Measurements from ENCODE around the gene SNAPC5. TPM values are rescaled to one million over a fixed set of nuclear protein-coding genes. Genes with fewer than 3 reads are reported as not detected.
"Not testable (repeated sequence)": the region's sequence is repeated elsewhere in the genome, so short reads cannot be mapped to it uniquely, and the experiment has no call there.

Gene SNAPC5
- total RNA-seq, 2 donors from 2014 or later: 30.3 to 38.1 TPM

DNA sequence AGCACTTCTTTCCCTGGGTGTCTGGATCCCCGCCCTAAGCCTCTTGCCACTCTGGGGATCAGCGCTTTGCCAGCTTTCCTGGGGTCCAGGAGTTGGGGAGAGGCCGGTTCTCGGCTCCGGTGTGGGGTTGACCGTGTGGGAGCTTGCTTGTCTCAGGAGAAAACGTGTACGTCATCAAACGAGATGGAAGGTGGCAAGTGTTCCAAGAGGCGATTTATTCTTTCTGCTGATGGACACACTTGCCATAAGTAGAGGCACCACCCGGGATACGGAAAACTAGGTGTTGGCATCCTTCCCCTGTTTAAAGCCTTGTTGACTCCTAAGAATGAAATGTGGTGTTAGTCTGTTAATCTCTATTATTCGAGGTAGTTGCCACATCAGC is 7.9 kb upstream of the SNAPC5 start:
- peaks cover 14% of the 10 kb centered on the region for H3K36me3 ChIP-seq
- DNase-seq (ENCODE audit: low spot score) (no peak), ATAC-seq (ENCODE audit: insufficient number of reproducible peaks, low FRiP score, low read depth) (no peak)
- H3K27ac ChIP-seq: peak overlapping the region; percentile 92 to 97
- no peaks in the 10 kb centered on the region for H3K27me3 ChIP-seq (replicated peaks; ENCODE audit: insufficient read depth)
- H3K4me1 ChIP-seq (ENCODE audit: control insufficient read depth in 1 of 2, low read depth in 2 of 2): peaks cover 13 to 27% of the 10 kb centered on the region in 2 donors
- TF ChIP-seq CTCF (IDR thresholded peaks at IDR 0.05): no peak
- no peaks in the 10 kb centered on the region for H3K9me3 ChIP-seq
- H3K4me3 ChIP-seq: peak overlapping the region; percentile 95

DNA sequence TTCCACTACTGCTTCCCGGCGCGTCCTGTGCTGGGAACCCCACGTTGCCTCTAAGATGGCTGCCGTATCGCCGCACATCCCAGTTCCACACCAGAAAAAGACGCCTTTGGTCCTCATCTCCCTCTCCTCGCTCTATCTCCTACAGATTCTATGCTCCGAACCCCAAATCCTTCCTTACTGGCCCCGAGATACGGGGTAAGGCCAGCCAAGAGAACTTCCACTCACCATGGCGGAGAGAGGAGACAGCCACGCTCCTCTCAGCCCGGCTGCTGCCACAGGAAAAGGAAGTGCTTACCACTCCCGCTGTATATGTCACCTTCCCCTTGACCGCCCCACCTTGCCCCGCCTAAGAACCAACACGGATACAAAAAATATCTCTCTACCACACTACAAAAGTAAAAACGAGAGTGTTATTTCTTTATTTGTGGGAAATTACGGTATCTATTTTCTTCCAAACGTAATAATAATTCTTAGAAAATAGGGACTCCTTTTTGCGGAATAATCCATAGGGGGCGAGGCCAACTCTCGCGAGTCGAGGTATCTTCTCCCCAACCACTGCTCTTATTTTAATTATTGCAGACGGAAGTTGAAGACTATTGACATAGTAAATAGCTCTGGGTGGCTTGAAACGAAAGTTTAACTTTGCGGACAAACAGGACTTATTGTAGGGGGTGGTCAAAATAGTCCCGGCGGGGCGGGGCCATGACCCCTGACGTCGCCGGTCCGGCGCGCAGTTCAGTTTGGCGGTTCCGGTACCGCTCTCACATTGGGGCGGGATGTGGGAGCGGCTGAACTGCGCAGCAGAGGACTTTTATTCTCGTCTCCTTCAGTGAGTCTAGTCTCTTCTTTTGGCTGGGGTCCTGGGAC is 7.2 kb upstream of the SNAPC5 start, which contains the start of the genes RPL4 and ZWILCH:
RPL4 (minus strand) TSS at position 293 of the 867 bp plus-strand sequence; CDS start at position 228, 65 bp downstream.
ZWILCH (plus strand) TSS at position 764 of the 867 bp plus-strand sequence; CDS start at position 777, 13 bp downstream.
- peak within 1 kb of the TSS; percentile 95 for H3K4me3 ChIP-seq
- peak; percentile 79 for ATAC-seq (ENCODE audit: insufficient number of reproducible peaks, low FRiP score, low read depth)
- no peaks in the 10 kb centered on the region for H3K27me3 ChIP-seq (replicated peaks; ENCODE audit: insufficient read depth)
- TF ChIP-seq CTCF (IDR thresholded peaks at IDR 0.05): no peak
- DNase-seq (ENCODE audit: low spot score): peak; percentile 47
- no peaks in the 10 kb centered on the region for H3K9me3 ChIP-seq
- peak within 1 kb of the TSS; percentile 92 to 97 for H3K27ac ChIP-seq
- peaks cover 21% of the 10 kb centered on the region for H3K36me3 ChIP-seq
- H3K4me1 ChIP-seq (ENCODE audit: control insufficient read depth in 1 of 2, low read depth in 2 of 2): peaks cover 13 to 27% of the 10 kb centered on the region in 2 donors

DNA sequence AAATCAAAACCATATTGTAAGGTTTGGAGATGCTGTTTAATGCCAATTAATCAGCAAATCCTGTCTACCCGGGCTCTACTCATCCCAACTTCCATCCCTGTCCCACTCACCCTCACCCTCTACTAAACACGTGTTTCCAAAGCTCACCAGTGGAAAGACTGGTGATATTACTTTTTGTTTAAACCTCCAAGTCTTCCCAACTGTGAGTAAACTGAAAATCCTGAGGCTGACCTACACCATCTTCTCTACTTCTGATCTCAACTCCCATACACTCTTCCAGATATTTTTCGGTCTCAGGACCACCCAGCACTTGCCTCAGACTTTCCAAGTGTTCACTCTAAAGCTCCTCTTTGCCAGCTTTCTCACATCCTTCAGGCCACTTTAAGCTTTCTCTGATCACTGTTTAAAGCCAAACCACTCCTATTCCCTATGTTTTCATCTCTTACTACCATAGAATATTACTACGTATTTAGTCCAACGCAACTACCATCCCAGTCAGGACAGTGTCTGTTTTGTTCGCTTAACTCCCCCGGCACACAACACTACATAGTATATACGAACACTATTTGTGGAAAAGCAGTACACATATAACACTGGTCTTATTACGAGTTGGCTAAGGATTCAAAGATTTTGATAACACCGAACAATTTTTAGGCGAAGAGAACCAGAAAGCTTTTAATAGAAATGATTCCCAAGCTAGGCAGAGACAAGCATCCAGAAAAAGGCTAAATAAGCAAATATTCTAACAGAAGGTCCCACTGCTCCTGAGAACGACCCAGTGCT is 6.4 kb upstream of the SNAPC5 start:
- peak overlapping the region; percentile 92 to 97 for H3K27ac ChIP-seq
- no peaks in the 10 kb centered on the region for H3K27me3 ChIP-seq (replicated peaks; ENCODE audit: insufficient read depth)
- ATAC-seq (ENCODE audit: insufficient number of reproducible peaks, low FRiP score, low read depth): no peak
- no peaks in the 10 kb centered on the region for H3K9me3 ChIP-seq
- DNase-seq (ENCODE audit: low spot score): no peak
- H3K36me3 ChIP-seq: peaks cover 29% of the 10 kb centered on the region
- H3K4me3 ChIP-seq: peak overlapping the region; percentile 95
- peaks cover 13 to 27% of the 10 kb centered on the region in 2 donors for H3K4me1 ChIP-seq (ENCODE audit: control insufficient read depth in 1 of 2, low read depth in 2 of 2)
- no peak for TF ChIP-seq CTCF (IDR thresholded peaks at IDR 0.05)

DNA sequence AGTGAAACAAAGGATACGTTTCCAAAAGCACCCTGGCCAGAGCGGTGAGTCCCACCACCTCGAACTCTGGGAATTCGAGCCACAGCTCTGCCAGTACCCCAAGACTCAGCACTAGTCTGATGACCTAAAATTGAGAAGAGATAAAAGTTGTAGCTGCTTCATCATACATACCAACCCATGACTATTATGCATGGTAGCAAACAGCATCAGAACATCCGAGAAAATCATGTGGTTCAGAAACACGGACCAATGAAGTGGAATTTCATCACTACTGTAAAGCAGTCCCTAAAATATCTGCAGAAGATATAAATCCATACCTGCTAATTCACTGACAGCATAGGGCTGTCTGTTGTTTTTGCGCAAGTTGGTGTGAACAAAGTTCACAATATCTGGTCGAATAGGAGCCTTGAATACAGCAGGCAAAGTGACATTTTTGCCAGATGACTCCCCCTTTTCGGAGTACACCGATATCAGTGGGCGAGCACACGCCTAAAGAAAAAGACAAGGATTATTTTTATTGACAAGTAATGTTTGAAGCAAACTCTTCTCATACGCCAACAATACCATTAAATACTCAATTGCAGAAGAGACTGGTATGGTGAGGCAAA is 5.6 kb upstream of the SNAPC5 start:
- H3K9me3 ChIP-seq; H3K27ac ChIP-seq; ATAC-seq (ENCODE audit: insufficient number of reproducible peaks, low FRiP score, low read depth); H3K27me3 ChIP-seq (replicated peaks; ENCODE audit: insufficient read depth); DNase-seq (ENCODE audit: low spot score): not testable (repeated sequence)
- Histone ChIP-seq H3K4me1 (ENCODE audit: control insufficient read depth in 1 of 2, low read depth in 2 of 2) (peaks cover 13 to 28% of the 10 kb centered on the region in 2 donors), H3K36me3 (peaks cover 32% of the 10 kb centered on the region), H3K4me3 (peak overlapping the region; percentile 95)

- no peak for TF ChIP-seq CTCF (IDR thresholded peaks at IDR 0.05)
- no peak for DNase-seq (ENCODE audit: low spot score)
- H3K9me3 ChIP-seq: no peaks in the 10 kb centered on the region
- peaks cover 13 to 32% of the 10 kb centered on the region in 2 donors for H3K4me1 ChIP-seq (ENCODE audit: control insufficient read depth in 1 of 2, low read depth in 2 of 2)
- ATAC-seq (ENCODE audit: insufficient number of reproducible peaks, low FRiP score, low read depth): no peak
- H3K4me3 ChIP-seq: no peak overlapping the region
- H3K27ac ChIP-seq: no peak overlapping the region
- peaks cover 32% of the 10 kb centered on the region for H3K36me3 ChIP-seq
- no peaks in the 10 kb centered on the region for H3K27me3 ChIP-seq (replicated peaks; ENCODE audit: insufficient read depth)
Observed at GRCh38 chr15:66502491-66502890, 4.9 kb upstream of the SNAPC5 start.

- H3K4me3 ChIP-seq; H3K27ac ChIP-seq; H3K9me3 ChIP-seq; DNase-seq (ENCODE audit: low spot score); H3K27me3 ChIP-seq (replicated peaks; ENCODE audit: insufficient read depth); ATAC-seq (ENCODE audit: insufficient number of reproducible peaks, low FRiP score, low read depth): not testable (repeated sequence)
- H3K36me3 ChIP-seq: peaks cover 32% of the 10 kb centered on the region
- H3K4me1 ChIP-seq (ENCODE audit: control insufficient read depth in 1 of 2, low read depth in 2 of 2): peaks cover 15 to 36% of the 10 kb centered on the region in 2 donors
Observed at GRCh38 chr15:66500346-66500745, 2.8 kb upstream of the SNAPC5 start.
